GM12878 (cell line): ENCODE results near the gene CHAC1.

Experiments
- BHLHE40 ChIP-seq, 2 experiments: fragments of 450-650 bp in 1 of 2; IDR thresholded peaks; 2 replicates each; pipeline ENCODE4 v1.6.1; 2011 to 2017; ENCODE audit warnings: low read depth in 2 of 2, borderline replicate concordance in 1 of 2, improper control_type of control experiment in 1 of 2, low read length in 1 of 2, mild to moderate bottlenecking in 1 of 2
- CHD2 ChIP-seq: IDR thresholded peaks from 2 replicates; pipeline ENCODE4 v1.6.1; 2011; ENCODE audit warnings: low read depth, low read length, improper control_type of control experiment, borderline replicate concordance
- CHD4 ChIP-seq: fragments of 200-600 bp; sonication (generic); IDR thresholded peaks from 2 replicates; pipeline ENCODE4 v1.6.1; 2016; ENCODE audit warnings: mild to moderate bottlenecking
- EP300 ChIP-seq, 2 experiments: fragments of 150-350 bp in 1 of 2; IDR thresholded peaks; 2 replicates each; pipeline ENCODE4 v1.6.1; 2011 to 2012; ENCODE audit warnings: low read depth in 2 of 2, low read length in 2 of 2, borderline replicate concordance in 1 of 2, improper control_type of control experiment in 1 of 2, inconsistent platforms in 1 of 2; ENCODE audit not compliant: control insufficient read depth in 1 of 2
- FOS ChIP-seq: IDR thresholded peaks from 3 replicates; pipeline ENCODE4 v1.6.1; 2011; ENCODE audit warnings: borderline replicate concordance; ENCODE audit not compliant: insufficient read length; ENCODE audit errors: extremely low read depth
- HDGF ChIP-seq: fragments of 450-650 bp; IDR thresholded peaks from 2 replicates; pipeline ENCODE4 v1.6.1; 2016; ENCODE audit warnings: antibody characterized with exemption
- KDM1A ChIP-seq: fragments of 200-600 bp; sonication (generic); IDR thresholded peaks from 2 replicates; pipeline ENCODE4 v1.6.1; 2016; ENCODE audit warnings: borderline replicate concordance
- NFIC ChIP-seq: IDR thresholded peaks from 2 replicates; pipeline ENCODE4 v1.6.1; 2012; ENCODE audit warnings: low read depth, mild to moderate bottlenecking, inconsistent platforms, low read length, moderate library complexity
- POLR2A ChIP-seq: IDR thresholded peaks from 2 replicates; pipeline ENCODE4 v1.6.1; 2011; ENCODE audit warnings: low read depth, mild to moderate bottlenecking, low read length
- RAD21 ChIP-seq: IDR thresholded peaks from 2 replicates; pipeline ENCODE4 v1.6.1; 2011; ENCODE audit warnings: mild to moderate bottlenecking, low read depth, low read length, moderate library complexity; ENCODE audit not compliant: insufficient read depth
- TAF1 ChIP-seq: IDR thresholded peaks from 2 replicates; pipeline ENCODE4 v1.6.1; 2011; ENCODE audit warnings: mild to moderate bottlenecking, low read depth, low read length, borderline replicate concordance
- YY1 ChIP-seq: IDR thresholded peaks from 2 replicates; pipeline ENCODE4 v1.6.1; 2011; ENCODE audit warnings: low read depth, mild to moderate bottlenecking, low read length
- TF ChIP-seq, protein P1 (sequence below), 3 experiments: IDR thresholded peaks in 2 of 3; conservative IDR thresholded peaks in 1 of 3; 2 replicates each; pipeline ENCODE4 v1.5.1; 2011; ENCODE audit warnings: low read depth in 3 of 3, low read length in 3 of 3, mild to moderate bottlenecking in 3 of 3, control low read depth in 2 of 3, moderate library complexity in 2 of 3, inconsistent platforms in 1 of 3, mixed read lengths in 1 of 3; ENCODE audit not compliant: control insufficient read depth in 2 of 3, insufficient read depth in 1 of 3; ENCODE audit errors: extremely low read depth in 1 of 3
- TF ChIP-seq, protein P2 (sequence below): fragments of 450-650 bp; IDR thresholded peaks from 2 replicates; pipeline ENCODE4 v1.6.1; 2017; ENCODE audit warnings: antibody characterized with exemption, mild to moderate bottlenecking, moderate library complexity

DNA sequence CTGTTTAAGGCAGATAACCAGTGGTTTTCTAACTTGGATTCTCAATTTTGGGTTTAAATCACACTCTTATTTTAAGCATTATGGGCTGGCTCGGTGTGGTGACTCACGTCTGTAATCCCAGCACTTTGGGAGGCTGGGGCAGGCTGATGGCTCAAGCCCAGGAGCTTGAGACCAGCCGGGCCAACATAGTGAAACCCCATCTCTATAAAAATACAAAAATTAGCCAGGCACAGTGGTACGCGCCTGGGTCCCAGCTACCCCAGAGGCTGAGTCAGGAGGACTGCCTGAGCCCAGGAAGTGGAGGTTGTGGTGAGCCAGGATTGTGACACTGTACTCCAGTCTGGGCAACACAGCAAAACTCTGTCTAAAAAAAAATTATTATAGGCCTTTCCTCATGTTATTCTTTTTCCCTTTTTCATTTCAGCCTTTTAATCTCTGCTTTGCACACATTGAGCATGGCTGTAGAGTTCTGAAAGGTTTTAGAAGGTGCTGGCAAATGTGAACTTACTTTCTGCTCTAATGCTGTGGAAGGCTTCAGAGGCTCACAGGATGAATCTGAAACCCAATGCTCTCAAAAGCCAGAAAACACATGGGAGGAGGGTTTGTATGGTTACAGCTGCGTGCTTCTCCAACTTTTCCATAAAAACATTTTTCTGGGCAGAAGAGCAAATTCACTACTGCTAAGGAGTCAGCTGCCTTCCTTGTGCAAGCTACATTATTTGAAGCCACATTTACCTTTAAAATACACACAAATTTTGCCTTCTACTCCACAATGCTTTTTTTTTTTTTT lies 32.5 kb downstream of the CHAC1 start:
- TF ChIP-seq, protein P1, sequence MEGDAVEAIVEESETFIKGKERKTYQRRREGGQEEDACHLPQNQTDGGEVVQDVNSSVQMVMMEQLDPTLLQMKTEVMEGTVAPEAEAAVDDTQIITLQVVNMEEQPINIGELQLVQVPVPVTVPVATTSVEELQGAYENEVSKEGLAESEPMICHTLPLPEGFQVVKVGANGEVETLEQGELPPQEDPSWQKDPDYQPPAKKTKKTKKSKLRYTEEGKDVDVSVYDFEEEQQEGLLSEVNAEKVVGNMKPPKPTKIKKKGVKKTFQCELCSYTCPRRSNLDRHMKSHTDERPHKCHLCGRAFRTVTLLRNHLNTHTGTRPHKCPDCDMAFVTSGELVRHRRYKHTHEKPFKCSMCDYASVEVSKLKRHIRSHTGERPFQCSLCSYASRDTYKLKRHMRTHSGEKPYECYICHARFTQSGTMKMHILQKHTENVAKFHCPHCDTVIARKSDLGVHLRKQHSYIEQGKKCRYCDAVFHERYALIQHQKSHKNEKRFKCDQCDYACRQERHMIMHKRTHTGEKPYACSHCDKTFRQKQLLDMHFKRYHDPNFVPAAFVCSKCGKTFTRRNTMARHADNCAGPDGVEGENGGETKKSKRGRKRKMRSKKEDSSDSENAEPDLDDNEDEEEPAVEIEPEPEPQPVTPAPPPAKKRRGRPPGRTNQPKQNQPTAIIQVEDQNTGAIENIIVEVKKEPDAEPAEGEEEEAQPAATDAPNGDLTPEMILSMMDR (IDR thresholded peaks at IDR 0.05 in 2 of 3, conservative IDR thresholded peaks at IDR 0.05 in 1 of 3; ENCODE audit: control insufficient read depth in 2 of 3, extremely low read depth in 1 of 3, insufficient read depth in 1 of 3, low read depth in 3 of 3, low read length in 3 of 3) = no peak
- TF ChIP-seq BHLHE40 (IDR thresholded peaks at IDR 0.05; ENCODE audit: borderline replicate concordance in 1 of 2, low read depth in 2 of 2, low read length in 1 of 2) (no peak), EP300 (IDR thresholded peaks at IDR 0.05; ENCODE audit: borderline replicate concordance in 1 of 2, control insufficient read depth in 1 of 2, low read depth in 2 of 2, low read length in 2 of 2) (no peak), FOS (no peak), CHD2 (no peak), POLR2A (no peak), YY1 (no peak), TAF1 (no peak), RAD21 (no peak), CHD4 (no peak), NFIC (no peak), KDM1A (no peak), HDGF (no peak)
- TF ChIP-seq, protein P2, sequence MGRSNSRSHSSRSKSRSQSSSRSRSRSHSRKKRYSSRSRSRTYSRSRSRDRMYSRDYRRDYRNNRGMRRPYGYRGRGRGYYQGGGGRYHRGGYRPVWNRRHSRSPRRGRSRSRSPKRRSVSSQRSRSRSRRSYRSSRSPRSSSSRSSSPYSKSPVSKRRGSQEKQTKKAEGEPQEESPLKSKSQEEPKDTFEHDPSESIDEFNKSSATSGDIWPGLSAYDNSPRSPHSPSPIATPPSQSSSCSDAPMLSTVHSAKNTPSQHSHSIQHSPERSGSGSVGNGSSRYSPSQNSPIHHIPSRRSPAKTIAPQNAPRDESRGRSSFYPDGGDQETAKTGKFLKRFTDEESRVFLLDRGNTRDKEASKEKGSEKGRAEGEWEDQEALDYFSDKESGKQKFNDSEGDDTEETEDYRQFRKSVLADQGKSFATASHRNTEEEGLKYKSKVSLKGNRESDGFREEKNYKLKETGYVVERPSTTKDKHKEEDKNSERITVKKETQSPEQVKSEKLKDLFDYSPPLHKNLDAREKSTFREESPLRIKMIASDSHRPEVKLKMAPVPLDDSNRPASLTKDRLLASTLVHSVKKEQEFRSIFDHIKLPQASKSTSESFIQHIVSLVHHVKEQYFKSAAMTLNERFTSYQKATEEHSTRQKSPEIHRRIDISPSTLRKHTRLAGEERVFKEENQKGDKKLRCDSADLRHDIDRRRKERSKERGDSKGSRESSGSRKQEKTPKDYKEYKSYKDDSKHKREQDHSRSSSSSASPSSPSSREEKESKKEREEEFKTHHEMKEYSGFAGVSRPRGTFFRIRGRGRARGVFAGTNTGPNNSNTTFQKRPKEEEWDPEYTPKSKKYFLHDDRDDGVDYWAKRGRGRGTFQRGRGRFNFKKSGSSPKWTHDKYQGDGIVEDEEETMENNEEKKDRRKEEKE = no peak
